Heart left ventricle (tissue), 13 donors: ENCODE results near the gene LYRM7.

Experiments
- POLR2A ChIP-seq, 2 donors: fragments of 450-650 bp; IDR thresholded peaks; one replicate each; pipeline ENCODE4 v1.6.1; 2017; ENCODE audit warnings: antibody characterized with exemption in 2 of 2, mild to moderate bottlenecking in 2 of 2, moderate library complexity in 2 of 2
- TF ChIP-seq, protein P1 (sequence below), 12 donors: fragments of 200-600 bp; sonication (generic) in 4 of 12; IDR thresholded peaks; one replicate each; pipeline versions ENCODE4 v1.5.0 to v1.8.0; 2018 to 2022; ENCODE audit warnings: antibody characterized with exemption in 12 of 12, mild to moderate bottlenecking in 5 of 12
- donor health status: ischemic (EF 13 %, LVEDD 7.1; RV severe dilation, severe dysfunction).
- donor health status: DM: no; HTN: yes; CAD: no.
- donor health status: DM: no; HTN: no; CAD: no.
- donor health status: ischemic (EF 25% LVEDD 6.9; RV normal size, moderate dysfunction).
- donor health status: ischemic (EF 25% LVEDD 5.7; RV mildly dilated, moderate dysfunction).
- donor health status: ischemic (EF 35%, LVEDD 5.7; RV mildly dilated, moderate dysfunction).
- donor health status: nonischemic (EF 11% LVEDD 7.7; RV severe dilation, severe dysfunction).
- donor health status: DM: yes; HTN: yes; CAD: no.
- donor health status: PGD.
- donor health status: ischemic (EF 29% LVEDD 5.4; RV normal size, mild dysfunction).
- donor health status: nonischemic (EF 23%, LVEDD 6.1; RV moderate dilation, normal function).

- TF ChIP-seq, protein P1, sequence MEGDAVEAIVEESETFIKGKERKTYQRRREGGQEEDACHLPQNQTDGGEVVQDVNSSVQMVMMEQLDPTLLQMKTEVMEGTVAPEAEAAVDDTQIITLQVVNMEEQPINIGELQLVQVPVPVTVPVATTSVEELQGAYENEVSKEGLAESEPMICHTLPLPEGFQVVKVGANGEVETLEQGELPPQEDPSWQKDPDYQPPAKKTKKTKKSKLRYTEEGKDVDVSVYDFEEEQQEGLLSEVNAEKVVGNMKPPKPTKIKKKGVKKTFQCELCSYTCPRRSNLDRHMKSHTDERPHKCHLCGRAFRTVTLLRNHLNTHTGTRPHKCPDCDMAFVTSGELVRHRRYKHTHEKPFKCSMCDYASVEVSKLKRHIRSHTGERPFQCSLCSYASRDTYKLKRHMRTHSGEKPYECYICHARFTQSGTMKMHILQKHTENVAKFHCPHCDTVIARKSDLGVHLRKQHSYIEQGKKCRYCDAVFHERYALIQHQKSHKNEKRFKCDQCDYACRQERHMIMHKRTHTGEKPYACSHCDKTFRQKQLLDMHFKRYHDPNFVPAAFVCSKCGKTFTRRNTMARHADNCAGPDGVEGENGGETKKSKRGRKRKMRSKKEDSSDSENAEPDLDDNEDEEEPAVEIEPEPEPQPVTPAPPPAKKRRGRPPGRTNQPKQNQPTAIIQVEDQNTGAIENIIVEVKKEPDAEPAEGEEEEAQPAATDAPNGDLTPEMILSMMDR (IDR thresholded peaks at IDR 0.05), result no peak
- no peak for TF ChIP-seq POLR2A (IDR thresholded peaks at IDR 0.05)
Measured at GRCh38 chr5:131246504-131246903, 75.8 kb downstream of the LYRM7 start.
